Activated CD4-positive, alpha-beta memory T cell treated with anti-CD3 and anti-CD28 coated beads for 36 hours (primary cell): ENCODE data around the gene PHOSPHO1. TPM values are rescaled to one million over a fixed set of nuclear protein-coding genes. Genes with fewer than 3 reads are reported as not detected.
"Not testable (repeated sequence)": the region's sequence is repeated elsewhere in the genome, so short reads cannot be mapped to it uniquely, and the experiment has no call there.

Experiments
- CTCF ChIA-PET: fragments of 350-600 bp; sonication (Branson Sonifier 250); formaldehyde crosslinking; loops from one replicate; lab custom pipeline; 2021; ENCODE audit warnings: antibody characterized with exemption, inconsistent platforms; lab: Charles Lee
- POLR2A ChIA-PET: fragments of 350-600 bp; sonication (Branson Sonifier 250); formaldehyde crosslinking; loops from one replicate; lab custom pipeline; 2021; ENCODE audit warnings: antibody characterized with exemption; lab: Charles Lee
- DNase-seq: peaks from one replicate; pipeline ENCODE4 v3.0.0-alpha.2; 2020
- H3K27ac Mint-ChIP-seq: one replicate; pipeline ENCODE4 v1.8.0; 2021; ENCODE audit warnings: mixed read lengths
- H3K27me3 Mint-ChIP-seq: one replicate; pipeline ENCODE4 v1.8.0; 2021; ENCODE audit warnings: mixed read lengths
- H3K36me3 Mint-ChIP-seq: one replicate; pipeline ENCODE4 v1.8.0; 2021; ENCODE audit warnings: mixed read lengths
- H3K4me1 Mint-ChIP-seq: one replicate; pipeline ENCODE4 v1.8.0; 2021; ENCODE audit warnings: low read depth, mixed read lengths
- H3K4me3 Mint-ChIP-seq: one replicate; pipeline ENCODE4 v1.8.0; 2021; ENCODE audit warnings: mild to moderate bottlenecking, mixed read lengths
- H3K9me3 Mint-ChIP-seq: one replicate; pipeline ENCODE4 v1.8.0; 2021; ENCODE audit warnings: mixed read lengths
- intact Hi-C: fragments of 100-400 bp; cut with micrococcal nuclease; formaldehyde crosslinking; loops from one replicate; pipeline ENCODE4 v1.15.1; 2023
- total RNA-seq, 2 experiments: library from RNA; stranded (reverse); gene quantifications; one replicate each; pipeline ENCODE4 v1.2.3, GENCODE V29; 2021

Gene PHOSPHO1, protein sequence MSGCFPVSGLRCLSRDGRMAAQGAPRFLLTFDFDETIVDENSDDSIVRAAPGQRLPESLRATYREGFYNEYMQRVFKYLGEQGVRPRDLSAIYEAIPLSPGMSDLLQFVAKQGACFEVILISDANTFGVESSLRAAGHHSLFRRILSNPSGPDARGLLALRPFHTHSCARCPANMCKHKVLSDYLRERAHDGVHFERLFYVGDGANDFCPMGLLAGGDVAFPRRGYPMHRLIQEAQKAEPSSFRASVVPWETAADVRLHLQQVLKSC
- total RNA-seq = not detected

DNA sequence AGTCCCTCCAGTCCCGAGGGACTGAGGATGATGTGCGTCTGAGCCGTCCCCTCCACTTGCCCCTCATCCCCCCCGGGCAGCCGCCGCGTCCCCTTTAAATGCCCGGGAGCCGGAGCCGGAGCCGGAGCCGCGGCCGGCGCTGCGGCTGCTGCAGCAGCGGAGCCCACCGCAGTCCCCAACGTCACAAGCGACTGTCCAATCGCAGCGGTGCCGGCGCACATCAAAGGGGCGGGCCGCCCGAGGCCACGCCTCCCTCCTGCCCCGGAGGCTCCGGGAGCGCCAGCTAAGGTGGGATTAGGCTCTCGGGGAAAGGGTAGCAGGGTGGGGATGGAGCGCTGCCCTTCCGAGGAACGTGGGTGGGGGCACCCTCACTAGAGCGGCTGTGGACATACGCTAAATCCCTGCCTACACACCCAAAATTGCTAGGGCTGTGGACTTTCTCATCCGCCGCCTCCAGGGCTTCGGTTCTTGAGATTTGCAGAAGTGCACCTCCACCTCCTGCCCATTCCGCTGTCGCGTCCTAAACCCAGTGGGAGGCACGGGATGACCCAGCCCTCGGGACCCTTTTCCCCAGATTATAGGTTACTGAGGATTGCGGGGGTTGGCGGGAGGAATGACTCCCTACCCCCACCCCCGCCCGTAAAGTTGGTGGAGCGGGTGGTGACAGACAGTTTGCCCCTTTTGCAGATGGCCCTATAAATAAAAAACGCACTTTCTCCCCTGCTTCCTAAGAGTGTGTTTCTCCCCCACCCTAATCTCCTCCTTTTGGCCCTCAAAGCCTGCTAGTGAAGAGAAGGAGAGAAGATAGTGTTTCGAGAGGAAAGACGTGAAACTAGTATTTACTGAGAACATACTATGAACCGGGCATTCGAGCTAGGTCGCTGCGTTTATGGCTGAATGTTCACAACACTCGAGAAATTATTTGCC lies at the start of gene PHOSPHO1:
Gene PHOSPHO1, minus strand, starts transcription at position 152 of the 927 bp plus-strand sequence. CDS start 4,096 bp downstream, outside the sequence.
- peak; percentile 89 for DNase-seq
- Mint-ChIP-seq H3K27ac (no peak within 1 kb of the TSS), H3K4me3 (peak within 1 kb of the TSS; percentile 74), H3K27me3 (peaks cover 17% of the 10 kb centered on the region), H3K9me3 (no peaks in the 10 kb centered on the region), H3K36me3 (no peaks in the 10 kb centered on the region), H3K4me1 (peaks cover 7% of the 10 kb centered on the region)
- intact Hi-C loops = no loop called here
- ChIA-PET POLR2A (no interaction called here), CTCF (interaction anchor here (0.6 to 8.7 kb wide), 6 partner anchors 10 to 264 kb away, joined by 3 to 187 read pairs (median 4); partner anchors contain the start of gene NGFR)

DNA sequence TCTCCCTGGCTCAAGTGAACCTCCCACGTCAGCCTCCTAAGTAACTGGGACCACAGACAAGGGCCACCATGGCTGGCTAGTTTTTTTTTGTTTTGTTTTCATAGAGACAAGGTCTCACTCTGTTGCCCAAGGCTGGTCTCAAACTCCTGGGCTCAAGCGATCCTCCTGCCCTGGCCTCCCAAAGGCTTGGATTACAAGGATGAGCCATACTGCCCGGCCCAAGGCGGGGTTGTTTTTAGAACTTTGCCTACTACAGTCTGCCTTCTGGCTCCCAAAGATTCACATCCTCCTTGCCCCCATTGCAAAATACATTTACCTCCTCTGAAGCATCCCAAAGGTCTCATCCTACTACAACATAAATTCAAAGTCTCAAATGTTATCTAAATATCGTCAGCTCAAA lies 49.5 kb upstream of the PHOSPHO1 start:
- POLR2A ChIA-PET = no interaction called here

DNA sequence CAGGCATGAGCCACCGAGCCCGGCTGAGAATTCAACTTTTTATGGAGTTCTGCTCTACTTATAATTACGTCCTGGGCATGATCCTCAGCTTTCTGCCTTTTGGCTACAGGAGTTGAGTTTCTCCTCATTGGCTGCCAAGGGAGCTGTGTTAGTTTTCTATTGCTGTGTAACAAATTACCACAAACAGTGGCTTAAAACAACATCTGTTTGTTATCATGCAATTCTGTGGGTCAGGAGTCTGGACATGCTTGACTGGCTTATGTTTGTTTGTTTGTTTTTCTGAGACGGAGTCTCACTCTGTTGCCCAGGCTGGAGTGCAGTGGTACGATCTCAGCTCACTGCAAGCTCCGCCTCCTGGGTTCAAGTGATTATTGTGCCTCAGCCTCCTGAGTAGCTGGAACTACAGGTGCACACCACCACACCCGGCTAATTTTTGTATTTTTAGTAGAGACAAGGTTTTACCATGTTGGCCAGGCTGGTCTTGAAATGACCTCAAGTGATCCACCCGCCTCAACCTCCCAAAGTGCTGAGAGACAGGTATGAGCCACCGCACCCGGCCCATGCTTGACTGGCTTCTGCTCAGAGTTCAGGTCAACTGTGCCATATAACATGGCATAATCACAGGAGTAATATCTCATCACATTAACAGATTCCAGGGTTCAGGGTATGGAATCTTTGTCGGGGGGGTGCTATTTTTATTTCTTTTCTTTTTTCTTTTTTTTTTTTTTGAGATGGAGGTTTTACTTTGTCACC lies 48.9 kb upstream of the PHOSPHO1 start:
- CTCF ChIA-PET = interaction anchor here (0.9 kb wide), 1 partner anchor 11 kb away, joined by 3 read pairs; no protein-coding TSS in a partner anchor
- intact Hi-C loops, H3K9me3 Mint-ChIP-seq, H3K27me3 Mint-ChIP-seq, H3K27ac Mint-ChIP-seq, DNase-seq, H3K4me1 Mint-ChIP-seq, H3K36me3 Mint-ChIP-seq, H3K4me3 Mint-ChIP-seq, POLR2A ChIA-PET: not testable (repeated sequence)

More for the DNA sequence above, 49.5 kb upstream of the PHOSPHO1 start:
- Mint-ChIP-seq H3K9me3 (no peaks in the 10 kb centered on the region), H3K36me3 (no peaks in the 10 kb centered on the region), H3K4me1 (no peaks in the 10 kb centered on the region), H3K27ac (no peak overlapping the region), H3K27me3 (no peaks in the 10 kb centered on the region), H3K4me3 (no peak overlapping the region)
- no peak for DNase-seq
- CTCF ChIA-PET = no interaction called here
- intact Hi-C loops = no loop called here

DNA sequence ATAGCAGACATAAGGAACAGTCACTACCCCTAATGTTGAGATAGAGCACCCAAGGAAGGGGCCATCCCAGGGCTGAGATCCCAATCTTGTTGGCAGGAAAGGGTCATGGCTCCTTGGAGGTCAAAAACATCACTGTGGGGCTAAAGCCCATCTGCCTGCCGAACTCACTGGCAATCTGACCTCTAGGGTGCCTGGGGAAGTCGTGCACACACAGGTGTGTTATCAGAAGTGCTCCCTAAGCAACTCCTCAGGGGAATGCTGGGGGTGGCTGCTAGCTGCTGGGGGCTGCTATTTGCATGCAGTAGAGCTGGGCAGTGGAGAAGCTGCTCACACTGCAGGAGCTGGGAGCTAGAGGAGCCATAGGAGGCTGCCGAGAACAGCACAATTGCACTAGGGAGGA lies 47.5 kb upstream of the PHOSPHO1 start:
- DNase-seq = no peak
- Mint-ChIP-seq H3K9me3 (no peaks in the 10 kb centered on the region), H3K4me3 (no peak overlapping the region), H3K36me3 (no peaks in the 10 kb centered on the region), H3K27ac (no peak overlapping the region), H3K27me3 (no peaks in the 10 kb centered on the region), H3K4me1 (no peaks in the 10 kb centered on the region)
- intact Hi-C loops = no loop called here
- ChIA-PET CTCF (interaction anchor here (0.5 kb wide), 1 partner anchor 37 kb away, joined by 5 read pairs; no protein-coding TSS in a partner anchor), POLR2A (no interaction called here)

DNA sequence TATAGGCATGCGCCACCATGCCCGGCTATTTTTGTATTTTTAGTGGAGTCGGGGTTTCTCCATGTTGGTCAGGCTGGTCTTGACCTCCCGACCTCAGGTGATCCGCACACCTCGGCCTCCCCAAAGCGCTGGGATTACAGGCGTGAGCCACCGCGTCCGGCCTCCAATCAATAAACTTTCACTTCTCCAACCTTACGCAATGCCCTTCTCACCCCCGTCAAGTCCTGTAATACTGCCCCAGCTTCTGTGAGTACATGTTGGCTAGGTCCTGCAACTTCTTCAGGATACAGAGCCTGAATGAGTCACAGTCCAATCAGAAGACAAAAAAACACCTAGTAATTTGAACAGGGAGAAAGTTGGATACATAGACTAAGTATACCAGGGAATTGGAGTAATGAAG lies 47.1 kb upstream of the PHOSPHO1 start:
- intact Hi-C loops = no loop called here
- POLR2A ChIA-PET = no interaction called here
- Mint-ChIP-seq H3K27ac (no peak overlapping the region), H3K9me3 (no peaks in the 10 kb centered on the region), H3K4me3 (no peak overlapping the region), H3K27me3 (no peaks in the 10 kb centered on the region), H3K36me3 (no peaks in the 10 kb centered on the region), H3K4me1 (no peaks in the 10 kb centered on the region)
- no peak for DNase-seq
- CTCF ChIA-PET = interaction anchor here (0.5 kb wide), 1 partner anchor 37 kb away, joined by 5 read pairs; no protein-coding TSS in a partner anchor

DNA sequence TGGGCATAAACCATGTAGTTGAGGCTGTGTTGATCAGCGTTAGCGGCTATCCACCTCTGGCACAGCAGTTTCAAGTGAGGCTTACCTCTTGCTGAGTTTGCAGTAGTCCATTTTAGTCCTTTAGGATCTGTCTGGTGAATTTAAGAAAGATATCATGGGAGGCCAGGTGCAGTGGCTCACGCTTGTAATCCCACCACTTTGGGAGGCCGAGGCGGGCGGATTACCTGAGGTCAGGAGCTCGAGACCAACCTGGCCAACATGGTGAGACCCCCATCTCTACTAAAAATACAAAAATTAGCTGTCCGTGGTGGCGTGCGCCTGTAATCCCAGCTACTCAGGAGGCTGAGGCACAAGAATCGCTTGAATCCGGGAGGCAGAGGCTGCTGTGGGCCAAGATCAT lies 45.4 kb upstream of the PHOSPHO1 start:
- not testable (repeated sequence) for H3K4me3 Mint-ChIP-seq, H3K27ac Mint-ChIP-seq

DNA sequence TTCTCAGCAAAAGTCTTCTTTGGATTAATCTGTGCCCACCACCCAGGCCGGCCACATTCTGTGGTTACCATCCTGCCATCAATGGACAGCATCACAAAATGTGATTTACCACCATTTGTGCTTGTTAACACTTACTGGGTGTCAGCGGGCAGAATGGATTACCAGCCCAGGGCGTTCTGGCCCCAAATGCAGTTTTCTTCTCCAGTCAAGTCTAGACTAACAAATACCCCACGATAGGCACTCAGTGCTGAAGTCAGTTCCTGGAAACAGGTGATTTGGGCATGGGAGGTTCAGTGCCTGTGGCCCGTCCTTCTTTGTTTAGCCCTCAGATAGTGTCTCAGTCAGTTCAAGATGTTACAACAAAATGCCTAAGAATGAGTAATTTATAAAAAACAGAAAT lies 38.8 kb upstream of the PHOSPHO1 start:
- Mint-ChIP-seq H3K9me3 (no peaks in the 10 kb centered on the region), H3K4me3 (no peak overlapping the region), H3K27me3 (no peaks in the 10 kb centered on the region), H3K4me1 (no peaks in the 10 kb centered on the region), H3K27ac (no peak overlapping the region), H3K36me3 (no peaks in the 10 kb centered on the region)
- intact Hi-C loops = no loop called here
- POLR2A ChIA-PET = no interaction called here
- no peak for DNase-seq
- CTCF ChIA-PET = no interaction called here

More for the DNA sequence above, 45.4 kb upstream of the PHOSPHO1 start:
- H3K27me3 Mint-ChIP-seq, H3K9me3 Mint-ChIP-seq, H3K36me3 Mint-ChIP-seq, H3K4me1 Mint-ChIP-seq, POLR2A ChIA-PET, DNase-seq, intact Hi-C loops: not testable (repeated sequence)
- CTCF ChIA-PET = interaction anchor here (0.7 kb wide), 2 partner anchors 222 to 234 kb away, joined by 3 to 4 read pairs; no protein-coding TSS in a partner anchor

DNA sequence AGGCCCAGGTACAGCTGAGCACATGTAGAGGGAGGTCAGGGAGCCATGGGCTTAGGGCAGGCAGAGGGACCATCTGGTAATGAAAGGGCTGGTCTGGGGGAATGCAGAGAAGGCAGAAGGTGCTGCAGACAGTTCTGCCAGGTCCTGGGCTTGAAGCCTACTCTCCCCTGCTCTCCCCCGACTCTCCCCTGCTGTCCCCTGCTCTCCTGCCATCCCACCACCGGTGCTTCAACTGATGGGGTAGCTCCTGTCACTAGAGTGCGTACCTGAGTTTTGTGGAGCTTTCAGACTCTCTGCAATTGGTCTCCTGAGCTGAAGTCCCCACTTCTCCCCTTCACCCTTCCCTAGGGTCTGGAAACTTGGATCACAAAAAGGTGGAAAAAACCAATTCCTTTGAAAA lies 37.3 kb upstream of the PHOSPHO1 start:
- no peaks in the 10 kb centered on the region for H3K36me3 Mint-ChIP-seq
- ChIA-PET POLR2A (no interaction called here), CTCF (no interaction called here)
- no peak overlapping the region for H3K4me3 Mint-ChIP-seq
- no peaks in the 10 kb centered on the region for H3K9me3 Mint-ChIP-seq
- DNase-seq = no peak
- H3K27ac Mint-ChIP-seq = no peak overlapping the region
- H3K27me3 Mint-ChIP-seq = peaks cover 1% of the 10 kb centered on the region
- intact Hi-C loops = no loop called here
- H3K4me1 Mint-ChIP-seq = no peaks in the 10 kb centered on the region

DNA sequence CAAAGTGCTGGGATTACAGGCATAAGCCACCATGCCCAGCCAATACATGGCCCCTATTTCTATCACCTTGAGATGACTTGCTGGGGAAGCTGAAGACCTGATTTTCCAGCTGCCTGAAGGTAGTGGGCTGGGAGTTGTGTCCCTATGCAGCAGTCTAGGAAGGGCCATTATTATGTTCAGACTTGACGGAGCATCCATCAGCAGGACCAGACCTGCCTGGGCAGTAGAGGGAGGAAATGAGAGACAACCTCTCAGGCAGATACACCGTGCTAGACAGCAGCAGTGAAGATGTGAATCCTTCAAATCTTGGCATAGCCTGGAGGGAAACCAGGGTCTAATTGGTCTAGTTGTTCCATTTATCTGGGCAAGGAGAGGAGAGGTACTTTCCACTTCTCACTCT lies 35.6 kb upstream of the PHOSPHO1 start:
- H3K27ac Mint-ChIP-seq = no peak overlapping the region
- peaks cover 1% of the 10 kb centered on the region for H3K27me3 Mint-ChIP-seq
- intact Hi-C loops = no loop called here
- ChIA-PET POLR2A (no interaction called here), CTCF (no interaction called here)
- no peaks in the 10 kb centered on the region for H3K36me3 Mint-ChIP-seq
- H3K9me3 Mint-ChIP-seq = no peaks in the 10 kb centered on the region
- no peak for DNase-seq
- H3K4me1 Mint-ChIP-seq = peaks cover under 1% of the 10 kb centered on the region
- H3K4me3 Mint-ChIP-seq = no peak overlapping the region

DNA sequence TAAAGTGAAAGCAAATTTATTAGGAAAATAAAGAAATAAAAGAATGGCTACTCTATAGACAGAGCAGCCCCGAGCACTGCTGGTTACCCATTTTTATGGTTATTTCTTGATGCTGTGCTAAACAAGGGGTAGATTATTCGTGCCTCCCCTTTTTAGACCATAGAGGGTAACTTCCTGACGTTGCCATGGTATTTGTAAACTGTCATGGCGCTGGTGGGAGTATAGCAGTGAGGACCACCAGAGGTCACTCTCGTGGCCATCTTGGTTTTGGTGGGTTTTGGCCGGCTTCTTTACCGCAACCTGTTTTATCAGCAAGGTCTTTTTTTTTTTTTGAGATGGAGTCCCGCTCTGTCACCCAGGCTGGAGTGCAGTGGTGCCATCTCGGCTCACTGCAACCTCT lies 31.0 kb upstream of the PHOSPHO1 start:
- H3K27me3 Mint-ChIP-seq, H3K27ac Mint-ChIP-seq, DNase-seq, H3K4me1 Mint-ChIP-seq, H3K36me3 Mint-ChIP-seq, intact Hi-C loops, H3K9me3 Mint-ChIP-seq, H3K4me3 Mint-ChIP-seq, POLR2A ChIA-PET: not testable (repeated sequence)
- CTCF ChIA-PET = interaction anchor here (1.9 kb wide), 1 partner anchor 34 kb away, joined by 8 read pairs; no protein-coding TSS in a partner anchor

DNA sequence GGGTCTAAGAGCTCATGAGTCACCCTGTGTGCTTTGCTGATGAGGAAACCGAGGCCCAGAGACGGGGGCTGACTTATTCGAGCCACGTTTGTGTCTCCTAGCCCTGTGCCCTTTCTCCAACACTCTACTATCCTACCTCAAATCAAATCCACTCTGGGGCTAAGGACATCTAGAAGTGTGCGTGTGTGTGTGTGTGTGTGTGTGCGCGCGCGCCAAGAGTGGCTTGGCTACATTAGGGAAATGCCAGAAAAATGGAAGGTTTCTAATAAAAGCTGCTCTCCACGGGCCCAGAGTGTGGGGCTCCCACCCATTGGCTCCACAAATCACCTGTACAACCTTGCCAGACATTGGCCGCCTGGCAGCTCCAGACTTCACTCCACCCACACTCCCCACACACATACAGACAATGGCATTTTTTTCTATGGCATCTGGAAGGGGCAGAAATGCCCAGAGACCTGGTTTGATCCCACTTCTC lies 30.3 kb upstream of the PHOSPHO1 start:
- POLR2A ChIA-PET = no interaction called here

More for the DNA sequence above, 30.3 kb upstream of the PHOSPHO1 start:
- Mint-ChIP-seq H3K27ac (peak overlapping the region; percentile 49), H3K9me3 (no peaks in the 10 kb centered on the region), H3K4me3 (peak overlapping the region; percentile 76), H3K27me3 (peaks cover 1% of the 10 kb centered on the region), H3K36me3 (no peaks in the 10 kb centered on the region), H3K4me1 (peaks cover 9% of the 10 kb centered on the region)
- intact Hi-C loops = no loop called here
- no peak for DNase-seq
- CTCF ChIA-PET = interaction anchor here (1.1 to 2.1 kb wide), 7 partner anchors 30 to 458 kb away, joined by 3 to 11 read pairs (median 5); partner anchors contain the start of gene PHOSPHO1
